Measurements from ENCODE around the gene RCN1.

DNA sequence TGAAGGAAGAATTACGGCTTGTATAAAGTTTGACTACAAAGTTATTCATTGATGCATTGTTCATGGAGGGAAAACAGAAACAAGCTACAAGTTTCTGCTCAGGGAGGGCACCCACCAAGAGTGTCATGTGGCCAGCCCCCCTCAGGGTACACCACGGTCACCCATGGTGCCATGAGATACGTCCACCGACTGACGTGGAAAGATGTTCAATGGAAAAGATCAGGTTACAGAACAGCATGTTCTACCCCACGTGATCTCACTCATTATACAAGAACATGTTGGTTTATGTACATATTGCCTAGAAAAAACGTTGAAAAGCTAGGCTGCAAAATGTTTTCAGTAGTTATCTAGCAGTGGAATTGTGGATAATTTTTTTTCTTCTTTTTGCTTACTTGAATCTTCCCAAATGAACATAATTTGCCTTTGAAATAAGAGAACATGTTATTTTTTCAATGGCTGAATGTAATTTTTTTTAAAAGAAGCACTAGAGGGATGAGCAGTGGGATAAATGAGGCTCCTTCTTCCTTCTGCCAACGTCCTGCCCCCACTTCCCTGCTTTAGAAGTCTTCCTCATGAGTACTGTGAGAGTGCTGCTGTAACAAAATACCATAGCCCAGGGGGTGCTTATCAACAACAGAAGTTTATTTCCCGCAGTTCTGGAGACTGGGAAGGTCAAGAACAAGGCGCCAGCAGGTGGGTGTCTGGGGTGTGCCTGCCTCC lies 22.5 kb downstream of the RCN1 start:
- TF ChIP-seq, protein P1, sequence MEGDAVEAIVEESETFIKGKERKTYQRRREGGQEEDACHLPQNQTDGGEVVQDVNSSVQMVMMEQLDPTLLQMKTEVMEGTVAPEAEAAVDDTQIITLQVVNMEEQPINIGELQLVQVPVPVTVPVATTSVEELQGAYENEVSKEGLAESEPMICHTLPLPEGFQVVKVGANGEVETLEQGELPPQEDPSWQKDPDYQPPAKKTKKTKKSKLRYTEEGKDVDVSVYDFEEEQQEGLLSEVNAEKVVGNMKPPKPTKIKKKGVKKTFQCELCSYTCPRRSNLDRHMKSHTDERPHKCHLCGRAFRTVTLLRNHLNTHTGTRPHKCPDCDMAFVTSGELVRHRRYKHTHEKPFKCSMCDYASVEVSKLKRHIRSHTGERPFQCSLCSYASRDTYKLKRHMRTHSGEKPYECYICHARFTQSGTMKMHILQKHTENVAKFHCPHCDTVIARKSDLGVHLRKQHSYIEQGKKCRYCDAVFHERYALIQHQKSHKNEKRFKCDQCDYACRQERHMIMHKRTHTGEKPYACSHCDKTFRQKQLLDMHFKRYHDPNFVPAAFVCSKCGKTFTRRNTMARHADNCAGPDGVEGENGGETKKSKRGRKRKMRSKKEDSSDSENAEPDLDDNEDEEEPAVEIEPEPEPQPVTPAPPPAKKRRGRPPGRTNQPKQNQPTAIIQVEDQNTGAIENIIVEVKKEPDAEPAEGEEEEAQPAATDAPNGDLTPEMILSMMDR (IDR thresholded peaks at IDR 0.05; ENCODE audit: insufficient read depth, low read length, poor library complexity, severe bottlenecking): no peak
- no peak for TF ChIP-seq EZH2phosphoT487 (conservative IDR thresholded peaks at IDR 0.05; ENCODE audit: low read length)
